ENCODE results near the gene CLEC20A. TPM values are rescaled to one million over a fixed set of nuclear protein-coding genes. Genes with fewer than 3 reads are reported as not detected.
A peak's percentile ranks its signal among the peaks of the same experiment; 100 is the strongest.

The CLEC20A gene
- total and polyA plus RNA-seq, 2 experiments from 2014 or later = not detected

- TF ChIP-seq EZH2 (IDR thresholded peaks at IDR 0.05; ENCODE audit: low read depth, unreplicated experiment) (no peak), EZH2phosphoT487 (IDR thresholded peaks at IDR 0.05; ENCODE audit: unreplicated experiment) (no peak), STAT1 (IDR thresholded peaks at IDR 0.05; ENCODE audit: unreplicated experiment) (no peak), ZNF331 (CRISPR knock-in tag; IDR thresholded peaks at IDR 0.05; ENCODE audit: low read depth) (no peak)
Measured at GRCh38 chr1:178530037-178530402, 33.3 kb upstream of the CLEC20A start (continued).

- no peaks in the 10 kb centered on the region for H3K36me3 Mint-ChIP-seq (ENCODE audit: low read depth)
- DNase-seq (ENCODE audit: low spot score) (peak; percentile 47), ATAC-seq (peak; percentile 78)
- H3K4me2 ChIP-seq = no peak overlapping the region
- H3K4me3 ChIP-seq = no peak overlapping the region
- H3K79me2 ChIP-seq (replicated peaks; ENCODE audit: insufficient read depth) = no peaks in the 10 kb centered on the region
- no peaks in the 10 kb centered on the region for H3F3A ChIP-seq (replicated peaks; ENCODE audit: low read depth)
- H4K20me1 ChIP-seq (replicated peaks; ENCODE audit: insufficient read depth) = no peaks in the 10 kb centered on the region
- H3K27me3 ChIP-seq (ENCODE audit: insufficient read depth) = no peaks in the 10 kb centered on the region
- no peak overlapping the region for H3K27ac Mint-ChIP-seq
- H3K4me1 Mint-ChIP-seq = no peaks in the 10 kb centered on the region; the same call in 2 of the 3 replicates
- TF ChIP-seq EZH2phosphoT487 (IDR thresholded peaks at IDR 0.05; ENCODE audit: unreplicated experiment) (no peak), EZH2 (IDR thresholded peaks at IDR 0.05; ENCODE audit: low read depth, unreplicated experiment) (no peak), CTCF (conservative IDR thresholded peaks at IDR 0.05; ENCODE audit: low read depth in 2 of 2) (peak in 1 of 2 experiments; percentile 62; a peak in 3 of 4 replicates)
- H3K9me3 Mint-ChIP-seq = no peaks in the 10 kb centered on the region; the same call in 2 of the 3 replicates
- H3K27me3 Mint-ChIP-seq (ENCODE audit: insufficient read depth, low read depth, poor library complexity) = peaks cover 7% of the 10 kb centered on the region
- no peak overlapping the region for H3K27ac ChIP-seq (ENCODE audit: low read depth)
- no peaks in the 10 kb centered on the region for H3K36me3 ChIP-seq (ENCODE audit: insufficient read depth)
- no peaks in the 10 kb centered on the region for H3K4me1 ChIP-seq (ENCODE audit: insufficient read depth)
- H3K4me3 Mint-ChIP-seq = no peak overlapping the region
- no peak overlapping the region for H2AFZ ChIP-seq
- H3K9me2 ChIP-seq (ENCODE audit: insufficient read depth) = 0 out of 2 replicates have a peak, but pooled peaks cover 4% of the 10 kb centered on the region
Measured at GRCh38 chr1:178529364-178530036, 32.7 kb upstream of the CLEC20A start.

- no peak overlapping the region for H2AFZ ChIP-seq
- ATAC-seq (no peak), DNase-seq (ENCODE audit: low spot score) (no peak)
- no peaks in the 10 kb centered on the region; the same call in 2 of the 3 replicates for H3K9me3 Mint-ChIP-seq
- H3K4me1 Mint-ChIP-seq = no peaks in the 10 kb centered on the region; the same call in 2 of the 3 replicates
- no peaks in the 10 kb centered on the region for H3F3A ChIP-seq (replicated peaks; ENCODE audit: low read depth)
- no peaks in the 10 kb centered on the region for H3K79me2 ChIP-seq (replicated peaks; ENCODE audit: insufficient read depth)
- no peaks in the 10 kb centered on the region for H3K27me3 ChIP-seq (ENCODE audit: insufficient read depth)
- H3K4me3 ChIP-seq = no peak overlapping the region
- H3K27ac ChIP-seq (ENCODE audit: low read depth) = no peak overlapping the region
- no peak overlapping the region for H3K27ac Mint-ChIP-seq
- H3K4me2 ChIP-seq = no peak overlapping the region
- H3K36me3 Mint-ChIP-seq (ENCODE audit: low read depth) = no peaks in the 10 kb centered on the region
- no peaks in the 10 kb centered on the region for H3K4me1 ChIP-seq (ENCODE audit: insufficient read depth)
- 0 out of 2 replicates have a peak, but pooled peaks cover 5% of the 10 kb centered on the region for H3K9me2 ChIP-seq (ENCODE audit: insufficient read depth)
- no peak overlapping the region for H3K4me3 Mint-ChIP-seq
- no peaks in the 10 kb centered on the region for H4K20me1 ChIP-seq (replicated peaks; ENCODE audit: insufficient read depth)
- H3K36me3 ChIP-seq (ENCODE audit: insufficient read depth) = no peaks in the 10 kb centered on the region
- peaks cover 5% of the 10 kb centered on the region for H3K27me3 Mint-ChIP-seq (ENCODE audit: insufficient read depth, low read depth, poor library complexity)
- no peak for TF ChIP-seq NANOG (IDR thresholded peaks at IDR 0.05; ENCODE audit: borderline replicate concordance)
- TF ChIP-seq CTCF (conservative IDR thresholded peaks at IDR 0.05; ENCODE audit: low read depth in 2 of 2) = no peak
- TF ChIP-seq EZH2 (IDR thresholded peaks at IDR 0.05; ENCODE audit: low read depth, unreplicated experiment) = no peak
- no peak for TF ChIP-seq ZNF114 (CRISPR knock-in tag; IDR thresholded peaks at IDR 0.05)
- TF ChIP-seq STAT1 (IDR thresholded peaks at IDR 0.05; ENCODE audit: unreplicated experiment) = no peak
- no peak for TF ChIP-seq CREB1 (CRISPR knock-in tag; IDR thresholded peaks at IDR 0.05; ENCODE audit: low read depth)
- no peak for TF ChIP-seq POLR2AphosphoS5 (IDR thresholded peaks at IDR 0.05; ENCODE audit: low read depth)
- TF ChIP-seq JUNB (IDR thresholded peaks at IDR 0.05; ENCODE audit: unreplicated experiment) = no peak
- TF ChIP-seq EZH2phosphoT487 (IDR thresholded peaks at IDR 0.05; ENCODE audit: unreplicated experiment) = no peak
- no peak for TF ChIP-seq REST (IDR thresholded peaks at IDR 0.05; ENCODE audit: unreplicated experiment)
- no peak for TF ChIP-seq ZNF331 (CRISPR knock-in tag; IDR thresholded peaks at IDR 0.05; ENCODE audit: low read depth)
- TF ChIP-seq ETS1 (IDR thresholded peaks at IDR 0.05) = no peak
Measured at GRCh38 chr1:178528953-178529335, 32.2 kb upstream of the CLEC20A start.

All from GM23338 (cell line).